Middle frontal gyrus (tissue), 1 donor: ENCODE data around the gene LRIG2.
"Not testable (repeated sequence)": the region's sequence is repeated elsewhere in the genome, so short reads cannot be mapped to it uniquely, and the experiment has no call there.

Experiments
- DNase-seq: peaks from one replicate; pipeline ENCODE4 v3.0.0-alpha.2; 2015; ENCODE audit warnings: low spot score; ENCODE audit errors: extremely low spot score

The LRIG2 gene

GRCh38 chr1:113072757-113073478, at the start of gene LRIG2:
LRIG2 (plus strand) TSS chr1:113073198; CDS start chr1:113073407, 209 bp downstream.
- peak; percentile 97 for DNase-seq

- not testable (repeated sequence) for DNase-seq
These were observed 49.7 kb upstream of the LRIG2 start for GRCh38 chr1:113023316-113023715.

- DNase-seq, result no peak
These were observed 46.0 kb upstream of the LRIG2 start for GRCh38 chr1:113027007-113027406.

- no peak for DNase-seq
These were observed 45.5 kb upstream of the LRIG2 start for GRCh38 chr1:113027449-113027848.

- no peak for DNase-seq
These were observed 43.2 kb upstream of the LRIG2 start for GRCh38 chr1:113029822-113030221.

GRCh38 chr1:113031171-113031933, 41.6 kb upstream of the LRIG2 start:
- DNase-seq, result no peak

GRCh38 chr1:113035086-113035485, 37.9 kb upstream of the LRIG2 start:
- DNase-seq, result no peak

GRCh38 chr1:113036639-113037321, 36.2 kb upstream of the LRIG2 start:
- no peak for DNase-seq

- no peak for DNase-seq
These were observed 33.0 kb upstream of the LRIG2 start for GRCh38 chr1:113040041-113040440.

GRCh38 chr1:113040718-113041412, 32.1 kb upstream of the LRIG2 start:
- no peak for DNase-seq

GRCh38 chr1:113041569-113042284, 31.3 kb upstream of the LRIG2 start:
- peak; percentile 40 for DNase-seq

- DNase-seq, result peak; percentile 77
These were observed 30.5 kb upstream of the LRIG2 start for GRCh38 chr1:113042285-113043143.

- not testable (repeated sequence) for DNase-seq
These were observed 29.9 kb upstream of the LRIG2 start for GRCh38 chr1:113043144-113043488.

GRCh38 chr1:113046569-113046968, 26.4 kb upstream of the LRIG2 start:
- no peak for DNase-seq

- no peak for DNase-seq
These were observed 24.9 kb upstream of the LRIG2 start for GRCh38 chr1:113048064-113048463.

GRCh38 chr1:113053344-113054126, 19.5 kb upstream of the LRIG2 start:
- DNase-seq, result no peak

GRCh38 chr1:113055570-113055969, 17.4 kb upstream of the LRIG2 start:
- DNase-seq, result no peak

- DNase-seq, result no peak
These were observed 16.0 kb upstream of the LRIG2 start for GRCh38 chr1:113057006-113057405.
